LNCAP (cell line): ENCODE measurements around the gene SLC12A9.

Experiments
- TF ChIP-seq, protein P1 (sequence below): fragments of 450-650 bp; IDR thresholded peaks from 2 replicates; pipeline ENCODE4 v1.5.1; 2017; ENCODE audit warnings: mild to moderate bottlenecking

SLC12A9 gene

DNA sequence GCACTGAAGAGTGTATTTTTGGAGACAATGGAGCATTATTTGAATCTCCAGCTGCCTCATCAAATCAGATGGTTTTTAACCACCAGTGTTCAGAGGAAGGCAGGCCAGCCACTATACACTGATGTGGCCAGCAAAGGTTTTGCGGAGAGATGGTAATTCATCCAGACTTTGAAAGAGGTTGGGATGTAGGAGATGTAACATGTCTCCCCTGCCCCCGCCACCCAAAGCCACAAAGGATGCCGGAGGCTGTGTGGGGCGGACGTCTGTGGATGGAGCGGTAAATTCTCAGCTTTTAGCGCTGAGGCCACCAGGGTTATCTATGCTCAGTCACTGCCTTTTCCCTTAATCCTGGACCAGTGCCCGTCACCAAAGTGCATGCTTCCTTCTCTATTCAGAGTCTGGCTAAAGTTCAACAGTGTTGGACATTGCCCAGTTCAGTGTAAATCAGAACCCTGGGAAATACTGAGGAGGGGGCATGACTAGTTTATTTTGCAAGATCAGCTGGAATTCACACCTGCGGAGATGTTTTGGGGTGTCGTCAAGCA lies 11.0 kb downstream of the SLC12A9 start:
- TF ChIP-seq, protein P1, sequence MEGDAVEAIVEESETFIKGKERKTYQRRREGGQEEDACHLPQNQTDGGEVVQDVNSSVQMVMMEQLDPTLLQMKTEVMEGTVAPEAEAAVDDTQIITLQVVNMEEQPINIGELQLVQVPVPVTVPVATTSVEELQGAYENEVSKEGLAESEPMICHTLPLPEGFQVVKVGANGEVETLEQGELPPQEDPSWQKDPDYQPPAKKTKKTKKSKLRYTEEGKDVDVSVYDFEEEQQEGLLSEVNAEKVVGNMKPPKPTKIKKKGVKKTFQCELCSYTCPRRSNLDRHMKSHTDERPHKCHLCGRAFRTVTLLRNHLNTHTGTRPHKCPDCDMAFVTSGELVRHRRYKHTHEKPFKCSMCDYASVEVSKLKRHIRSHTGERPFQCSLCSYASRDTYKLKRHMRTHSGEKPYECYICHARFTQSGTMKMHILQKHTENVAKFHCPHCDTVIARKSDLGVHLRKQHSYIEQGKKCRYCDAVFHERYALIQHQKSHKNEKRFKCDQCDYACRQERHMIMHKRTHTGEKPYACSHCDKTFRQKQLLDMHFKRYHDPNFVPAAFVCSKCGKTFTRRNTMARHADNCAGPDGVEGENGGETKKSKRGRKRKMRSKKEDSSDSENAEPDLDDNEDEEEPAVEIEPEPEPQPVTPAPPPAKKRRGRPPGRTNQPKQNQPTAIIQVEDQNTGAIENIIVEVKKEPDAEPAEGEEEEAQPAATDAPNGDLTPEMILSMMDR: no peak

- TF ChIP-seq, protein P1: no peak
Observed at GRCh38 chr7:100864263-100864845, 11.8 kb downstream of the SLC12A9 start.

- TF ChIP-seq, protein P1: no peak
Observed at GRCh38 chr7:100865372-100865911, 12.9 kb downstream of the SLC12A9 start.

DNA sequence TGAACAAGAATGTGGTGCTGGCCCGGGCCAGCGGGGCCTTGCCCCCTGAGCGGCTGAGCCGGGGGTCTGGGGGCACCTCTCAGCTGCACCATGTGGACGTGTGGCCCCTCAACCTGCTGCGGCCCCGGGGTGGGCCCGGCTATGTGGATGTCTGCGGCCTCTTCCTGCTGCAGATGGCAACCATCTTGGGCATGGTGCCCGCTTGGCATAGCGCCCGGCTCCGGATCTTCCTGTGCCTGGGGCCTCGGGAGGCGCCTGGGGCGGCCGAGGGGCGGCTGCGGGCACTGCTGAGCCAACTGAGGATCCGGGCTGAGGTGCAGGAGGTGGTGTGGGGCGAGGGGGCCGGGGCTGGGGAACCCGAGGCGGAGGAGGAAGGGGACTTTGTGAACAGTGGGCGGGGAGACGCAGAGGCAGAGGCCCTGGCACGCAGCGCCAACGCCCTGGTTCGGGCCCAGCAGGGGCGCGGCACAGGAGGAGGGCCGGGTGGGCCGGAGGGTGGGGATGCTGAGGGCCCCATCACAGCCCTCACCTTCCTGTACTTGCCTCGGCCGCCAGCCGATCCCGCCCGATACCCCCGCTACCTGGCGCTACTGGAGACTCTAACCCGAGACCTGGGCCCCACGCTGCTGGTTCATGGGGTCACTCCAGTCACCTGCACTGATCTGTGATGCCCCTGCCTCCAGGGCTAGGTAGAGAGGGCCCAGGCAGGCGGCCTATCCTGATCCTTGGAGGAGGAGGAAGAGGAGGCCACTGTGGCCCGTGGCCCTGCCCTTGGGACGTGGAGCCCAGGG lies 13.6 kb downstream of the SLC12A9 start:
- TF ChIP-seq, protein P1: no peak

- TF ChIP-seq, protein P1: no peak
Observed at GRCh38 chr7:100866729-100867039, 14.2 kb downstream of the SLC12A9 start.

DNA sequence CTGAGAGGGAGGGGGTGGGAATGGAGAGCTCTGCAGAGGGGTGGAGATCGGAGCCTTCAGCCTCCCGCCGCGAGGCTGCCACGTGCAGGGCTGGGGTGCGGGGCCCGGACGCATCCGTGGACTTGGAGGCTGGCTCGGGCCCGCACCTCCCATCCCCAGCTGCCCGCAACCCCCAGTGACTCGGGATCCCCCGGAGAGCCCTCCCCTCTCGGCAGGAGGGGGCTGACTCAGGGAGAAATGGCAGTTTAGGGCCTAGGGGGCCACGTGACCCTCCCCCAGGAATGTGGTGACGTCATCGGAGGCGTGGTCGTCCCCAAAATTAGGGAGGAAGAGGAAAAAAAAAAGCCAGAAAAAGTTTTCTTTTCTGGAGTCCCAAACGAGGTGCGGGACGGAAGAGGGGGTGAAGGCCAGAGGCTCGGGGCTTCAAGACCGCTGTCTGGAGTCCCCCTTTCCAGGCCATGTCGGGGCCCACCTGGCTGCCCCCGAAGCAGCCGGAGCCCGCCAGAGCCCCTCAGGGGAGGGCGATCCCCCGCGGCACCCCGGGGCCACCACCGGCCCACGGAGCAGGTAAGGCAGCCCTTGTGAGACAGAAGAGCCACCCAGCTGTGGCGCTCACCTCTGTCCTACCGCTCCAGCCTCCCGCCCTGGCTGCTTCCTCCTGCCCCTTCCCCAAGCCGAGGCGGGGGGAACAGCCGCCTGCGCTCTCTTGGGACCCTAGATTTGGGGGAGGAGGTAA lies 14.7 kb downstream of the SLC12A9 start, which contains the start of gene TRIP6:
TSS of gene TRIP6 (plus strand) at position 348 of the 736 bp plus-strand sequence. CDS start at position 459, 111 bp downstream.
- TF ChIP-seq, protein P1: no peak

DNA sequence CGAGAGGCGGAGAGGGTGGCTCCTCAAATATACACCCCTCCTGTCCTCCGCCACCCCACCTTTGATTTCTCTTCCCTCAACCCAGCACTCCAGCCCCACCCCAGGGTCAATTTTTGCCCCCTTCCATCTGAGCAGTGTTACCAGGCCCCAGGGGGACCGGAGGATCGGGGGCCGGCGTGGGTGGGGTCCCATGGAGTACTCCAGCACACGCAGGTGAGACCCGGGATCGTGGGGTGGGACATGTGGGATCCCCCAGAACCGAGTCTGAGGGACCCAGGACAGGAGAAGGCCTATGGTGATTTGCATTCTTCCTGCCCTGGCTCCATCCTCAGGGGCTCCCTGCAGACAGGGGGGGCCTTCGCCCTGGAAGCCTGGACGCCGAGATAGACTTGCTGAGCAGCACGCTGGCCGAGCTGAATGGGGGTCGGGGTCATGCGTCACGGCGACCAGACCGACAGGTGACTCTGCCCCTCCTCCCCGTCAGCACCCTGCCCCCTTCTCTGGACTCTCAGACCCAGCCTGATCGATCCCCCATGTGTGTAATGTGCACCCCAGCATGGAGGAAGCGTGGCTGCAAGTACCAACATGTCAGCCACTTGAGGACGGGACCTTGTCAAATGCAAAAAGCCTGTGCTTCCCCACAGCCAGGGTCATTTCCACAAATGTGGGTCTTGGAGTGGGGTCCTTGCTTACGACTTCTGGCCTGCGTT lies 15.4 kb downstream of the SLC12A9 start:
- TF ChIP-seq, protein P1: no peak
